Fibroblast of the aortic adventitia (primary cell): Measurements from ENCODE around the gene LDAH. TPM values are rescaled to one million over a fixed set of nuclear protein-coding genes. Genes with fewer than 3 reads are reported as not detected.
A peak's percentile ranks its signal among the peaks of the same experiment; 100 is the strongest.

Experiments
- DNase-seq: peaks from one replicate; pipeline ENCODE4 v3.0.0-alpha.2; 2010; ENCODE audit warnings: low read depth
- H3K4me3 ChIP-seq: 2 replicates; pipeline ENCODE4 v1.5.1; 2011; ENCODE audit warnings: low read depth, mild to moderate bottlenecking, control low read depth, low read length, moderate library complexity
- total RNA-seq: library from RNA; depleted of rRNA; stranded (reverse); fragments of >200 nt; gene quantifications from 2 replicates; pipeline ENCODE4 v1.2.3, GENCODE V29; 2012; ENCODE audit warnings: low replicate concordance
- TF ChIP-seq, protein P1 (sequence below): IDR thresholded peaks from 2 replicates; pipeline ENCODE4 v1.5.1; 2011; ENCODE audit warnings: mild to moderate bottlenecking, low read length, control low read depth, inconsistent platforms; ENCODE audit not compliant: insufficient read depth

Gene LDAH
- total RNA-seq, 1 donor, result 21.8 TPM

DNA sequence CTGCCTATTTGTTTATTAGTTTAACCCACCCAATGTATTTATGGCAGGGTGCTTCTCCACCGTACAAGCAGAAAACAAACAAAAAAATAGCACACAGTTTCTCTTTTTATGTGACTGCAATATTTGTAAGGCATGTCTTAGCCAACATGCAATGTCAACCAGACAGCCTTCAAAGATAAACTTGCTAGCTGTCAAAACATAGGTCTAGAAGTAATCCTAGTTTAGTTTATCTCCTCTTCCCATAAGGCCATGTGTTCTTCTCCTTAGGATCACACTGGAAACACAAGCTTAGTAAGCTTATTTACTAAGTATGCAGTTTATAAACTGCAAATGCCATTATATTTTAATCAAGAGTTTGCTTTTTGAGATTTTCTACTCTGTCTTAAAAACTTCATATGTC is 75.6 kb downstream of the LDAH start:
- TF ChIP-seq, protein P1, sequence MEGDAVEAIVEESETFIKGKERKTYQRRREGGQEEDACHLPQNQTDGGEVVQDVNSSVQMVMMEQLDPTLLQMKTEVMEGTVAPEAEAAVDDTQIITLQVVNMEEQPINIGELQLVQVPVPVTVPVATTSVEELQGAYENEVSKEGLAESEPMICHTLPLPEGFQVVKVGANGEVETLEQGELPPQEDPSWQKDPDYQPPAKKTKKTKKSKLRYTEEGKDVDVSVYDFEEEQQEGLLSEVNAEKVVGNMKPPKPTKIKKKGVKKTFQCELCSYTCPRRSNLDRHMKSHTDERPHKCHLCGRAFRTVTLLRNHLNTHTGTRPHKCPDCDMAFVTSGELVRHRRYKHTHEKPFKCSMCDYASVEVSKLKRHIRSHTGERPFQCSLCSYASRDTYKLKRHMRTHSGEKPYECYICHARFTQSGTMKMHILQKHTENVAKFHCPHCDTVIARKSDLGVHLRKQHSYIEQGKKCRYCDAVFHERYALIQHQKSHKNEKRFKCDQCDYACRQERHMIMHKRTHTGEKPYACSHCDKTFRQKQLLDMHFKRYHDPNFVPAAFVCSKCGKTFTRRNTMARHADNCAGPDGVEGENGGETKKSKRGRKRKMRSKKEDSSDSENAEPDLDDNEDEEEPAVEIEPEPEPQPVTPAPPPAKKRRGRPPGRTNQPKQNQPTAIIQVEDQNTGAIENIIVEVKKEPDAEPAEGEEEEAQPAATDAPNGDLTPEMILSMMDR, result no peak
- no peak overlapping the region for H3K4me3 ChIP-seq
- DNase-seq, result no peak

DNA sequence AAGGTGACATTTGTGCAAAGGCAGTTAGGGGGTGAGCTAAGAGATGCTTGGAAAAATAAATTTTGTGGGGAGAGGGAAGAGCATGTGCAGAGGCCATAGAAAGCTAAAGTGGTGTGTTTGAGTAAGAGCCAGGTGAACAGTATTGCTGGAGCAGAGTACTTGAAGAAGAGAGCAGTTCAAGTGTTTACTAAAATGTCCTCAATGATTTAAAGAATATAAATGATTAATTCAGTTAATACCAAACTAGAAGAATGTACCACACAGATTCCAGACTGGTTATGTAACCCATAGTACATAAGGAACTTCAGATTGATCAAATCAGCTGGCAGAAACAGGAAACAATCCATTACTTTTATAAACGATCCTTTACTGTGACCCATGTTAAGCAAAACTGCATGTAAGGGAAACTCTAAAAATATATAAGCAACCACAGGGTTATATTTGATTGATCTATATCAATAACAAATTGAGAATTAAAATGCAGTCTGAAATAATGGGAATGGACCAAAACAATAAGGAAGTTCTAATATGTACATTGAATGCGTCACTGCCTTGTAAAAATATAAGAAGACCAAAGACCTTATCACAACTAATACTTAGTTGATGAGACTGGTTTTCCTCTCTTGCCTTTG is 76.9 kb downstream of the LDAH start:
- TF ChIP-seq, protein P1, result no peak
- H3K4me3 ChIP-seq, result no peak overlapping the region
- no peak for DNase-seq

DNA sequence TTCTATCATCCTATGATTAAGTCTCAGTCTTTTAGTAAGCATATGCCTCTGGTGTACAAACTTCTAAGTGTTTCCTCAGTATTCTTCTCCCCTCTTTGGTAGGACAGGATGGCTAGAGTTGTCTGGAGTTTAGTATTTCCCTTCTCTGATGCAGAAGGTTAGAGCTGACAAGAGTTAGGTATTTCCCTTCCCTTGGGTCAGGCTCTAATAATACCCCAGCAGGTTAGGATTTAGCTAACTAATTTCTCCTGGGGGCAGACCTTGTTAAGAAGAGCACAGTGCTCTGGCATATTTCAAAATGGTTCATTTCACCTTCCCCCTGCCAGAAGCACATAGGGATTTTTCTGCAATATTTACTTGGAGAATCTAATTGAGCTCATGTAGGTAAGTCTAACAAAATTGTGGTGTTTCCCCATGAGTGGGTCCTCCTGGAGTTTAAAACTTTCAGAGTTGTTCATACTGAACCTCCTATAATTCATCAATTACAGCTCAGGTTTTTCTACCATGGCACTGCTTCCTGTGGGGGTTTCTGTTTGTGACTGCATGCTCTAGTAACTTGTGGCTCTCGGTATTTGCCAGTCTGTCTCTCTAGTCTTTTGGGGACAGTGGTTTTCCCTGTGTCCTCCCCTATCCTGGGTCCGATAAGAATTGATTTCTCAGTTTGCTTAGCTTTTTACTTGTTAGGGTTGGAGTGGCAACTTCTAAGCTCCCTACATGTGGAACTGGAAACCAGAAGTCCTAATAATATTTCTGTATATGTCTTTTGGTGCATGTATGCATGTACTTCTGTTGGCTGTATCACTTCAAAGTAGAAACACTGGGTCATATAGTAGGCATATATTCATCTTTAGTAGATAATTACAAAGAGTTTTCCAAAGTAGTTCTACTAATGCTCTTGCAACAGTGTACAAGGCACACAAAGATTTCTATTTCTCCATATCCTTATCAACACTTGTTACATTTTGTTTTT is 78.2 kb downstream of the LDAH start:
- no peak for DNase-seq
- no peak overlapping the region for H3K4me3 ChIP-seq
- TF ChIP-seq, protein P1, result no peak

DNA sequence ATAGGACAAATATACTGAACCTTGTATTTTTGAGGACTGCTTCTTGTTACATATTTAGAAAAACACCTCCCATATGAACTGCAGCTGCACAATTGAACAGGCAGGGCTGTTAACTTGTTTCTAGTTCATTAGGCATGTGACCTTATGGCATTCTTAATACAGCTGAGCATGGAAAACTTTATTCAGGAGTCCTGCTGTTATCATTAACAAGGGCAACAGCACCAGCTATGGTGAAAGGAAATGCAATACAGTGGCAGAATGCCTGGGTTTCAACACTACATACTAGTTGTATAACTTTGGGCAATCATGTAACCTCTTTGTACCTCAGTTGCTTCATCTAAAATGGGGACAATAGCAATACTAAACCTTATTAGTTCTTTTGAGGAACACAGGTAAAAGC is 84.1 kb downstream of the LDAH start:
- TF ChIP-seq, protein P1, result no peak
- H3K4me3 ChIP-seq, result no peak overlapping the region
- DNase-seq, result no peak

DNA sequence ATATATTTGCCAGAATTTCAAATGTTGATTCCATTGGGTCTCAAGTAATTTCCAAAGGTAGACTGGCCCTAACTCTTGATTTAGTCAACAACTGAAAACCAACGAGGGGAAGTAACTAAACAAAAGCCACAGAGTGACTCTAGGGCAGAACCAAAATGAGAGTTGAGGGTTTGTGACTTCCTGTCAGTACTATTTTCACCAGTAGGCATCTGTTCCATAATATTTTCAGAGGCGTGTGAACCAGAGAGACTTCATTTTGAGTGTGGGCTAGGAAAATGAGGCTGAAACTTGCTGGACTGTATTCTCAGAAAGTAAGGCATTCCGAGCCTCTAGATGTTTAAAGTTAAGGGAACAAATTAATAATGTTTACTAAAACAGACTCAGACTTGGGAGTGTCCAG is 85.4 kb downstream of the LDAH start:
- DNase-seq, result no peak
- TF ChIP-seq, protein P1, result no peak
- no peak overlapping the region for H3K4me3 ChIP-seq

DNA sequence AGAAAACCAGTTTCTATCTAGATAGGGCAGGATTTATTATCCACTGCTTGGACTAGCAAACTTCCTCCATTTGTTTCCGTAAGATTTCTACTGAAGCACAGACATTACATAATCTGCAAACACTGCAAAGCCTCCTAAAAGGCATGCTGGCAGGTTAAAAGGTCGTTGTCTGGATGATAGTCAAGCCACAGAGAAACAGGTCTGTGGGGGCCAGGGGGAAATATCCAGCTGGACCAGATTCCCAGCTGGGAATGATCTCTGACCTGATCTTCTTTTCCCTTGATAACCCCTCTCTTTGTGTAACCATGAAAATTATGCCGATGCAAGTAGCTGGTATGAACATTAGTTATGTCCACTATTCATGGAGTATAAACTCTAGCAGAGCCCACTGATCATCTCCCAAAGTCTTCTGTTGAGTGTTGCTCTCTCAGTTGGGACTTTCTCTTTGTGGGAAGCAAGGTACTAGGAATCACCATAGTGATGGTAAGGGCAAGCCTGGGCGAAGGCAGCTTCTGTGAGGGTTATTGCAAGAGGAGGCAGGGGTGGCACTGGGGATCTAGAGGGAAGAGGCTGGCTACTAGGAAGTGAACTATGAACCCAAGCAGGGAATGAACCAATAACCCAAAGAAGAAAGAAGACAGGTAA is 94.7 kb downstream of the LDAH start:
- no peak overlapping the region for H3K4me3 ChIP-seq
- TF ChIP-seq, protein P1, result no peak
- DNase-seq, result peak; percentile 15
